ENCODE data around the gene FNTB.

The FNTB gene

DNA sequence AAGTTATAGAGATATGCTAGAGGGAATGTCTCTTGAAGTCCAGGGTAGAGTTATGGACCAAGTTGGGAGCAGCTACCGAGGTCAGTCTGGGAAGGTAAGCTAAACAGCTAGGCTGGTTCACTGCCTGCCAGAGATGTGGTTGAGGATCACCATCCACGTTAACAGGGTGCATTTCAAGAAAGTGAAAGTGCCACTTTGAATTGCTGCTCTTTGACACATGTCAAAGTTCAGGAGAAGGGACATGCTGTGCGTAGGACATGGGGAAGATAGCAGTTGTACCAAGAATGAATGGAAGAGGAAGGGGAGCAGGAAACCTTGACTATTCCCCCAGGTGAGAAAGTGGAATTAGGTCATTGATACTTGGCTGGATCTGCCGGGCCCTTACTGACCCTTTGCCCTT lies 66.1 kb downstream of the FNTB start:
- no peak for DNase-seq (ENCODE audit: low spot score)

DNA sequence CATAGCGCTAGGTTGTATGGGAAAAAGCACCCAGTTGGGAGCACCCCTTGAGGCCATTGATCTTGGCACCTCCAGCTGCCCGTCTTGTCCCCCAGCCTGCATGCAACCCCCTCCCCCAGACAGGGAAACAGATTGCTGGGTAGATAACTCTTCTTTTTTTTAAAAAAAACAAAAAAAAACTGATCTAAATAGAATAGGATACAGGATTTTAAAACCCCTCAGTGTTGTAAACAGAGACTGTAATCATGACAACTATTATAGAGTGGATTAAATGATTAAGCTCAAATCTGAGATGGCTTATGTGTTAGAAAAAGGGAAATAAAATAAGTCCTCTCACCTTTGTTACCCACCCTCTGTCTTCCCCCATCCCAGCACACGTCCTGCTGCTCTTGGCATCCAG lies 66.8 kb downstream of the FNTB start:
- DNase-seq (ENCODE audit: low spot score) = no peak

DNA sequence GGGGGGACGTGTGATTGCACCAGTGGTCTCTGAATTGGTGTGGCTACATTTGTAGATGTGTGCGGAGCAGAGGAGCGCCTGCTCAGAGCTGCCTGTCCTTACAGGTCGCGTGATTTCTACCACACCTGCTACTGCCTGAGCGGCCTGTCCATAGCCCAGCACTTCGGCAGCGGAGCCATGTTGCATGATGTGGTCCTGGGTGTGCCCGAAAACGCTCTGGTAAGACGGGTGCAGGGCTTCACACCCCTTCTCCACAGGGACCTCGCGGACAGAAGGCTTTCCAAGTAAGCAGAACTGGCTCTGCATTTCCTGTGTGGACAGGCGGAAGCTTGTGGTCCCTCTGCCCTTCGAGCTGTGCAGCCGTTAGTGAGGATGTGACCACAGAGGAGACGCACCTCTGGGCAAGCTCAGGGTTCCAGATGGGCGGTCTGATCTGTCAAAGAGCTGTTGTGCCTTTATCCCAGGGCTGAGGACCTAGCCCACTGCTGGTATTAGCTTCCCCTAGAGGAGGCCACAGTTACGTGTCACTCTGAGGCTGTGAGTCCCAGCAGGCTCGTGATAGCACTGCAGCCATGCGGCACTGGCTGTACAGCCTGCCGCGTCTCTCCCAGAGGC lies 67.9 kb downstream of the FNTB start:
- DNase-seq (ENCODE audit: low spot score) = no peak

DNA sequence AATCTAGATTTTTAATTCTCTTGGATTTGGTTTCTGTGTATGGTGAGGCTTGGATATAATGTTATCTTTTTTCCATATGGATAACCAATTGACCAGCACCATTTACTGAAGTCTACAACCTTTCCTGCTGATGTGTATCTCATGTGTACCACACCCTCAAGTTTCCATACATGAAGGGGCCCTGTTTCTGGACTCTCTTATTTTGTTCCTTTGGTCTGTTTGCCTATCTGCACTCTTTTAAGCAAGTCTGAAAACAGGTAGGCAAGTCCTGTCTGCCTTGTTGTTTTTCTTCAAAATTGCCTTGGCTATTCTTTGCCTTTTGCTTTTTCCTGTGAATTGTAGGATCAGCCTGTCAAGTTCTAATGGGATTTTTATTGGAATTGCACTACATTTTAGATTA lies 71.0 kb downstream of the FNTB start:
- DNase-seq (ENCODE audit: low spot score) = no peak

DNA sequence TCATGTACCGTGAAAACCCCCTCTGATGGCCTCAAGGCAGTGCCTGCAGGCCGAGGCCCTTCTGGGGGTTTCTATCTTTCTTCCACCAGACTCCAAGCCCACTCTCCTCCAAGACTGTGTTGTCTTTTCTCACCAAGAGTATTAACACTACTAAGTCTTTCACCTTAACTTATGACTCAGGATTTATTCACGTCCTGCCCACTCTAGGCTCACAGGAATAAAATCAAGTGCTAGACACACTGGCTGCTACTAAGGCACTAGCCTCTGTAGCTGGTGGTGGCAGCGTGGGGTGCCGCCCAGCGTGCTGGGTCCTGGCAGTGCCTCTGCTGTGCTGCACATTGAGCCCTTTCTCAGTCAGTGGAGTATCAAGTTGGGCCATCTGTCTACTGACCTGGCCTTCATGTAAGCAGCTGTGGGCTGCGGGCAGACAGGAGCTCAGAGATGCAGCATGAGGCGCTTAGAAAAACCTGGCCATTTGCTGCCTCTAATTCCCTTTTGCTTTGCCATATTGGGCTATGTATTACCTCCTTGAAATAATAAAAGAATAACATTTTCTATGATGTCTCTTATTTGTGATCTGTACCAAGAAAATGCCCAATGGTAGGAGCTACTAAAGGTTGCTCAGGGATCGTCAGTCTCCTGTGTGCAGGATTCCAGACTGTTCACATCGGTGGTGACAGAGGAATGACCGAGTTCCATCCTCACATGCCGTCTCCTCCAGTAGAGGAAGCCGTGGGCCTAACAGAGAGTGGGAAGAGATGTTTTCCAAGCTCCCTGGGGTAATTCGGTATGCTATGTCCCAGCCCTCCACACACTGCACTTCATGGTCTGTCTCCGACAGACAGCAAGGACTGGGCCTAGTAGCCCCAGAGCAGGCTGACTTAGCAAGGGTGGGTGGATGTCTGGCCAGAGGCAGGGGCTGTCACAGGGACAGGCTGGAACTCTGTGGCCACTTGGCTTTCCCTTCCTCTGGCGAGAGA lies 75.7 kb downstream of the FNTB start:
- DNase-seq (ENCODE audit: low spot score) = no peak

DNA sequence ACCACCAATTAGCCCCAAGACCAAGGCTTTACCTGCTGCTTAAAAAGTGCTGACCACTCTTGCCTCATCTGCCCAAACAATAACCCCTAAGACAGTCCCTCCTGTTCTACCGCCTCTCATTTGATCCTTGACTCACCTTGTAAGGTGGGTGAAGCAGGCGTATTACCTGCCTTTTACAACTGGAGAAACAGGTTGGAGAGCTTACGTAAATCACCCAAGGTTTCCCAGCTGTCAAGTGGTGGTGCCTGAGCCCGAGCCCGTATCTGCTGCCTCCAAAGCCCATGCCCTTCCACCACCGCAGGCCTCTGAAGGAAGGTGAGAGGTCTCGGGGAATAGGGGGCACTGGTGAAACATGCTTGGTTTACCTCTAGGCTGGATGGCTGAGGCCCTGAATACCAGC lies 79.0 kb downstream of the FNTB start:
- DNase-seq (ENCODE audit: low spot score) = no peak

DNA sequence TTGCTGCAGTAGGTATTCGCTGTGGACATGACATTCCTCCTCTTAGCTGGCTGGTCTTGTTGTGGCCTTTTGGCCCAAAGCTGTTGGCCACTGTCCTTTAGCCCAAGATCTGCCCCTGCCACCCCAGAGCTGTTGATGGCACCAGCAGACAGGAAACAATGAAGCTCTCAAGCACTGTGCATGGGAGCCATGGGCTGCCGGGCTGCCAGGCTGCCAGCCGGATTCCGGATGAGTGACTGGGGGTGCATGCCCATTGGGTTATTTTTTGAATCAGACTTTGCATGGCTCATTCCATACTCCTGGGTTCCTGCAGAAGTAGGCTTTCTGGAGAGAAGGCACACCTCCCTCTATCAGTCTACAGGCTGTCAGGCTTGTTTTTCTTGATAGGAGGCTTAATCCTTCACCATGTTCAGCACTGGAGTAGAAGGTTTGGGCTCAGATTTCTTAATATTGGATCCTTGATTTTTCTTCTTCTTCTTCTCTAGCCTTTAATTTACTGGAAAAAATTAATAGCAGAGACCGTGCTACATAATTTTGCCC lies 83.2 kb downstream of the FNTB start:
- no peak for DNase-seq (ENCODE audit: low spot score)

DNA sequence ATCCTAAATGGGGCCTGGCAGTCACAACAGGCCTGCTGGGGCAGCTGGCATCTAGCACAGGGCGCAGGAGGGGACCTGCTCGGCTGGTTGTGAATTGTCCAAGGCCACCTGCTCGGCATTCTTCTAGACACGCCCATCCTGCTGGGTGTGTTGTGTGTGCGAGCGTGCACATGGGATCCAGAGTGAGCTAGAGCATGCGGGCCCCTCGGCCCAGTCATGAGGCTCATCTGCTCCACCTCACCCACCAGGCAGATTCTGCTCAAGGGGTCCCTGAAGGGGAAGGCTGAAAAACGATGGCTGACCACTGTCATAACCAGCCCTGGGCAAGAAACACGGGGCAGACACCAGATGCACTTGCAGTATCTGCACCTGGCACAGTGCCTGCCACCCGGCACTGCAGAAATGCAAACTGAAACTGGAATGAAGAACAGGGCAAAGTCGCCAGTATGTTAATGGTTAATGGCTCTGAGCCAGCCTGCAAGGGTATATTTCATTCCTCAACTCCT lies 83.8 kb downstream of the FNTB start:
- DNase-seq (ENCODE audit: low spot score) = peak; percentile 25

DNA sequence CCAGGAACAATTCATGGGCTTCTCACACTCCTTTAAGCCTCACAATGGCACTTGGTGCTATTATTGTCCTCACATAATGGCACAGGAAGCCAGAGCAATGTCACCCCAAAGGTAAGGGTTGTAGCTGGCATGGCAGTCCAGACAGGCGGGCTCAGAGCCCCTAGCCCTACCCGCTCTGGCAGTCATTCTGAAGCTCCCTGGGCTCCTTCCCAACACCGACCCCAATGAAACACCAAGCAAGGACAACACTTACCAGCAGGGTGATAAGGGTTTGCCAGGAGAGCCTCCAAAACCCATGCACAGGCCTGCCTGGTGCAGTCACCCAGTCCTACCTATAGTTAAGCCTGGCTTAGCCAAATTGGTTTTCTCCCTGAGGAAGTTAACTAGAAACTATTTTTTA lies 84.8 kb downstream of the FNTB start:
- no peak for DNase-seq (ENCODE audit: low spot score)

DNA sequence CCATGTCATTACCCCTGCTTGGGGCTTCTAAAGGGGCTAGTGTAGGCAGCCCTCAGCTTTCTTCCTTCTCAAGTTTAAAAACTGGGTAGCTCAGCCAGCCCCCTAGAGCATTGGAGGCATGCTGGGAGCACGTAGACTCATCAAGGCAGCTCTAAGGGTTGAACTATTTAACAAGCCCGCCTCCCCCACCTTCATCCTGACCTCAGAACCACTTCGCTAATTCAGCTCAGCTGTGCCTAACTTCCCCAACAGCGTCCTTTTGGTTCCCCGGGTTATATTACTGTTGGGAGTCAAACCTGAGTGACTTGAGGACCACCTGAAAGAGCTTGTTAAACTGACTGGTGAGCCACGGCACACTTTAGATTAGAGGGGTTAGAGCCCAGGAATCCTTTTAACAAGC lies 85.6 kb downstream of the FNTB start:
- DNase-seq (ENCODE audit: low spot score) = no peak

DNA sequence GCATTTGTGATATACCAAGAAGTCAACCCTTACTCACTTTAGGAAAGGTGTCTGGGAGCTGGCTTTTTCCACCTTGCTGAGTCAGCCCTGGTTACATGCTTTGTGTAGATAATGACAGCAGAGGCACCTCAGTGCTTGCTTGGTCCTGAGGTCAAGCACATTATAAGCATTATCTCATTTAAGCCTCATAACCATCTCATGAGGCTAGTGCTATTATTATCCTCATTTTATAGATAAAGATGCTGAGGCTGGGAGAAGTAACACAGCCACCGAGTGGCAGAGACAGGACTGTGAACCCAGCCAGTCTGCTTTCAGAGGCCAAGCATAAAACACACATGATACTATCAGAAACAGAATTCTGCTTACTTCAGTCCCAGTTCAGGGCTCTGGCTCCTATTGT lies 86.2 kb downstream of the FNTB start:
- DNase-seq (ENCODE audit: low spot score) = no peak

DNA sequence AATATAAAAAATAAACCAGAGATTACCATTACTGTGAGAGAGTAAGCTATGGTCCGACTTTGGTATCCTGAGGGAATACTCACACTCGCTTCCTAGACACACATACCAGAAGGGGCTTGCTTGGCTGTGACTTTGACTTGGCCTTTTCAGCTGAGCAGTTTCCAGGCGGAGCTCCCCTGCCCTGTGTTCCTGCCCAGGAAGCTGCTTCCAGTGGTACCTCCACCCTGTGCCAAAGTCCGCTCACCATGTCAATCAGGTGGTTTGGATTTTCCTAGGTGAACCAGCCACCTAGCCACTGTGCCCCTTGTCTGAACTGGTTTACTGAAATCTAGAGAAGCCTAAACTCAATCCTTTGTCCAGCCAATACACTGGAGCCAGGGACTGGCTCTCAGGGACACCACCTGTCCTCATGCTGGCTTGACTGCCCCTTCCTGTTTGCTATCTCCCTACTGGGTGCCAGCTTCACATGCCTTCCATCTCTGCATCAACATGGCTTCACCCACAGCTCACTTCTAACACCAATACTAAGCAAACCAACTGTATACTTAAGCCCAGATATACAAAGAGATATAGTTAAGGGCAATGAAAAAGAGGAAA lies 87.0 kb downstream of the FNTB start:
- DNase-seq (ENCODE audit: low spot score) = no peak

DNA sequence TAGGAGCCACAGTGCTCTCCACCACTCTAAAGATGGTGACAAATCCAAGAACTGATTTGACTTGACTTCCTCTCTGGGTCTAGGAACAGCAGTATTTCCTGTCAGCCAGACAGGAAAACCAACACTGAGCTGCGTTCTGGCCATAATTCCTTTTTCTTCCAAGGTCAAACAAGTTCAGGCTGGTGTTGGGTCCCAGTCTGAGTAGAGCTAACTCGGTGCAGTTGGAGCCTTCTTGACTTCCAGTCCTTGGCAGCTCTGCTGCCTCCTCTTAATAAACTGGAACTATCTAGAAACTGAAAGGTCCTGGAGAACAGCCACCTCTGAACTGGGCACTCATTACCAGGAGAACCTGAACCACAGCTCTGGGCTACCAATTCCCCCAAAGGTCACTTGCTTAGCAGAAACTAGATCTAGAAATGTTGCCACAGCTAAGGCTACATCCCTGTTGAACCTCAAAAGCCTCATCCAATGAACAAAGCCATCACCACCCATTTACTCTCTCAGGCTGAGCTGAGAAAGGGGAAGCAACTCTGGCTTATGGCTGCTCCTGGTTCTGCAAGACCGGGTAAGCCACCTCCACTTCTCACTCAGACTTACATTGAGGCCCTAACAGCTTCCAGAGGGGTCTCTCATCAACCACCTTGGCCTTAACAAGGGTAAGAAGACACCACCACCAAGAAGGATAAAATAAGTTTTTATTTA lies 87.9 kb downstream of the FNTB start:
- DNase-seq (ENCODE audit: low spot score) = no peak

DNA sequence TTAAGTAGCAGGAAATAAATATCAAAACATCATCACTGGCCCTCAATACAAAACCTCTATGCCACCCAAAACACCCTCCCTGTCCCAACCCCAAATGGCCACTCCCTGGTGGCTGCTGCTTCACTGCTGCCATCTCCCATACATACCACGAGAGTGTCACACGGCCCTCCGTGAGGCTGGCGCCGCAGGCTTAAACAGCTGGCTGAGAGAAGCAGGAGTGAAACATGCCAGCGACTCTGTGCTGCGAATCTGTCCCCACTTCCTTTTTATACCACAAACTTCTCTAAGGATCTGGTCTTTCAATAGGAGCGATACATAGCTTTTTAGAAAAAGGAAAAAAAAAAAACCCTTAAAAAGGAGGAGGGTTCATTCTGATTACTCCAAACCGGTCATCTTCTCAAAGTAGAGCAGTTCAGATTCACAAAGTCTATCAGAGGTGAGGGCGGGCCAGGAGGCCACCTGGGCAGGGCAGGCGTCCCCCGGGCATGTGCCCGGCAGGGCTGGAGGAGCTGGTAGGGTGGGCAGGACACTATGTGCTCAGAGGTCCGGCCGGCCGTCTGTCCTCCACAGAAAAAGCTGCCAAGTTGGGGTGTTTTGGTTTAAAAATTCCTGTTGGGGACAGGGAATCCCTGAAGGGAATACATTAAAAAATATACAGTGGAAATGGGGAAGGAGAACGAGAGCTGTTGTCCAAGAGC lies 89.1 kb downstream of the FNTB start:
- DNase-seq (ENCODE audit: low spot score) = no peak

DNA sequence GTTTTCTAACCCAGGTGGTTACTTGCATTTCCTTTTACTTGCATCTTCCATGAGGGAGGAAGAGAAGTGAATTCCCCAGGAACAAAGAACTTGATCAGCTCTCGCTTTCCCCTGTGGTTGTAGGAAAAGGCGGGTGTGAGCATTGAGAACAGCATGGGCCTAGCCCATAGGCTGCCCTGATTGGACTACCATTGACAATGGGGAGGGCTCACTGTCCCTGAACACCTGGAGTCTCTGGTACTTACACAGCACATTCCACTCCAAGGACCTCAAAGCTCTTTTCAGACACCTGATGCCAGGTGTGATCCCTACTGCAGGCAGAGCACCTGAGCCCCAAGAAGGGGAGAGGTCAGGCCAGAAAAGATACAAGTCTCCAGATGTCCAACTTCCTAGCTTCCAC lies 90.6 kb downstream of the FNTB start:
- DNase-seq (ENCODE audit: low spot score) = no peak

DNA sequence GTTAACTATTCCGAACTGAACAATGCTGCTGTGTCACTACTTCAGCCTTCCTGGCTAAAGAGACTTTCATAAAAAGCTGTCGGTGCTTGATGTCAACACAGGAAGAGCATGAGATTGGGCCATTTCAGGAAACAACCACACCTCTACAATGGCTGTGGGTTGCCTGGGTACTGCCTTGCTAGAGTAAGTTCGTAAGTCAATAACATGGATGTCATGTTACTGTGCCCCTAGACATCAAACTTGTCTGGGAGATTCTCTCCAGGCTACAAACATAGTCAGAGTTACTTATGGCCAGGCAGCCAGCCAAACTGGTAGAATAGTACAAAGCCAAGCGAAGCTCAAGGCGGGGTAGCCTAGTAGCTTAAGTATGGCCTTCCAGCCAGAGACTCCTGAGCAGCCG lies 92.5 kb downstream of the FNTB start:
- no peak for DNase-seq (ENCODE audit: low spot score)

DNA sequence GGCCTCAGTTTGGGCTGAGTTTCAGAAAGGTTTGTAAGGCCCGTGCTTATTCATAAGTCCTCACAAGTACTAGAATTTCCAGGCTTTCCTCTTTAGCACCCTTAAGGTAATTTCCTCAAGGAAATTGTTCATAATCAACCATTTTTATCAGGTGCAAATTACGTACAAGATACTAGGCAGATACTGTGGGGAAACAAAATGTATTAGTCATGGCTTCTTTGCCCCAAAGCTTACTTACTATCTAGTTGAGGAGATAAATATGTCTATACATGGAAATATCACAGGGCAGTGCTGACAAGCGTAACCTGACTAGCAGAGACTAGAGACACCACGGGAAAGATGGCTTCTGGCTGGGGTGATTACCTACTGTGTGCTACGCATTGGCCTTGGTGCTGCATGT lies 93.1 kb downstream of the FNTB start:
- DNase-seq (ENCODE audit: low spot score) = no peak

DNA sequence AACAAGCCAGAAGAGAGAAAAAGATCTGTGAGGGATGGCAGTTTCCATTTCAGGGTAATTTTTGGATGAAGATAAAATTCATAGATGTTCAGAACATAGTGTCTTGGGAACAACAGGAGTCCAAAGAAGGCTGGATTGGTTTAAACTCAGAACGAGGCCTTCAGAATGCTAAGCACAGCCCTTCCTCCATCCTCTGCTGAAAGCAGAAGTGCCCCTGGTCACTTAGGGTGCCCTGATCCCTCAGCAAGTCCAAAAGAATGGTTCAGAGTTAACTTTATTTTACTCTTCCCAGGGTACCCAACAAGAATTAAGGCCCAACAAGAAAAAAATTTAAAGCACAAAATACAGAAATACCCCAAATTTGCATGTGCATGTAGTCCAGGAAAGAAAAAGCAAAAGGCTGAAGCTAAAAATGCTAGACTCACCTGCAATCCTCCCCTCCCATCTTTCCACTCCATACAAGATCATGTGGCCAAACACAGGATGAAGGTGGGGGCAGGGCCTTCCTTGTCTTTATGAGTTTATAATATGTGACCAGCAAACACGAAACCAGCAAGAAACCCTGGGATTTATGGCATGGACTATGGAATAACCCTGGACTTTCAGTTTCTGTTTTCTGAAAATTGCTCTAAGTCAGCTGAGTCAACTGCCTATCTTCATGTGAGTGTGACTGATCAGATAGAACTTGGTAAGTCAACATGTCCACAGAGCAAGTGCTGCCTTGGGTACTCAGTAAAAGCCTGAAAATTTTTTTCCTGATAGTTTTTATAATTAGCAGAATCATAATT lies 94.5 kb downstream of the FNTB start:
- DNase-seq (ENCODE audit: low spot score) = no peak

DNA sequence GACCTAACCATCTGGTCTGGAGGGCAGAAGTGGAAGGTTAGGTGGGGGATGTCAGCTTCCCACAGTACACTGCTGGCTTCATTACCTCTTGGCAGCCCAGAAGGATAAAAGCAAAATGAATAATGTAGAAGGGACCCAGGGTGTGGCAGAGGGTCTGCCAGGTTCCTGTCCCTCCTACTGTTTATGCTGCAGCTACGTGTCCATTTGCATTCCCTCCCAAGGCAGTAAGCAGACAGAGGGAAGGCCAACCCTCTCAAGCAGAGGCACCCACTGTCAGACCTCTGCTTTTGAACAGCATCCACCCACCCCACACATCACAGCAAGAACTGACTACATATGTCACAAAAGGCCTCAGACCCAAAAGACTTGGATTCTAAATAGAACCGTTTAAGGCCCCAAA lies 96.2 kb downstream of the FNTB start:
- no peak for DNase-seq (ENCODE audit: low spot score)

All from GM03348 (cell line).